ENCODE results near the gene HAVCR2. TPM values are rescaled to one million over a fixed set of nuclear protein-coding genes. Genes with fewer than 3 reads are reported as not detected.

HAVCR2 gene
- total RNA-seq, 1 experiment from 2014 or later, result not detected

DNA sequence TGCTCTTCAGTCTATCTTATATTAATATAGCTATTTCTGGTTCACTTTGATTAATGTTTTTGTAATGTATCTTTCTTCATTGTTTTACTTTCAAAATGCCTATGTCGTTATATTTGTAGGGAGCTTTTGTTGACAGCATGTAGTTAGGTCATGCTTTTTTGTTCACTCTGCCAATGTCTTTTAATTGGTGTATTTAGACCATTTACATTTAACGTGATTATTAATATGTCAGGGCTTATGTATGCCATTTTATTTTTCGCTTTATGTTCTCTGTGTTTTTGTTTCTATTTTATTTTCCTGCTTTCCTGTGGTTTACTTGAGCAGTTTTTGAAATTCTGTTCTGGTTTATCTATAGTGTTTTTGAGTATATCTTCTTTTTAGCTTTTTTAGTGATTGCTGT lies 46.5 kb upstream of the HAVCR2 start:
- Histone ChIP-seq H3K9ac (ENCODE audit: extremely low read depth, insufficient read length, low read length) (no peak overlapping the region), H2BK5ac (ENCODE audit: insufficient read length, low read length) (no peak overlapping the region), H3K14ac (ENCODE audit: insufficient read depth, low read length) (no peak overlapping the region), H4K91ac (ENCODE audit: insufficient read length, low read depth, low read length) (no peak overlapping the region), H3K4ac (ENCODE audit: low read depth, low read length) (no peak overlapping the region), H3K27me3 (ENCODE audit: insufficient read depth, low read length) (no peaks in the 10 kb centered on the region), H3K4me1 (ENCODE audit: insufficient read depth, low read length) (no peaks in the 10 kb centered on the region), H2AK5ac (ENCODE audit: insufficient read length, low read length) (no peak overlapping the region), H4K8ac (replicated peaks; ENCODE audit: insufficient read length, low read depth, low read length) (no peak overlapping the region), H2BK15ac (ENCODE audit: low read depth, low read length) (no peak overlapping the region), H3K79me1 (ENCODE audit: insufficient read depth, low read depth, low read length, poor library complexity, severe bottlenecking) (no peaks in the 10 kb centered on the region), H2AFZ (ENCODE audit: low read length) (no peak overlapping the region), H4K20me1 (ENCODE audit: control insufficient read depth, insufficient read depth, insufficient read length) (no peaks in the 10 kb centered on the region), H3K79me2 (ENCODE audit: insufficient read depth, low read length) (no peaks in the 10 kb centered on the region), H3K23ac (ENCODE audit: insufficient read length, low read depth, low read length) (no peak overlapping the region), H3K18ac (ENCODE audit: insufficient read length, low read depth, low read length) (no peak overlapping the region), H3K27ac (ENCODE audit: insufficient read length, low read depth, low read length) (no peak overlapping the region), H3K56ac (ENCODE audit: insufficient read length, low read depth, low read length) (no peak overlapping the region), H4K5ac (ENCODE audit: insufficient read length, low read depth, low read length) (no peak overlapping the region), H2BK20ac (ENCODE audit: low read depth, low read length, poor library complexity, severe bottlenecking) (no peak overlapping the region), H3K4me2 (ENCODE audit: insufficient read depth, insufficient read length, low read length) (no peak overlapping the region), H3K9me3 (ENCODE audit: control insufficient read depth, low read depth, low read length) (no peaks in the 10 kb centered on the region), H3T11ph (ENCODE audit: low read length) (no peak overlapping the region), H3K23me2 (ENCODE audit: insufficient read length, low read depth, low read length, poor library complexity, severe bottlenecking) (no peaks in the 10 kb centered on the region), H2BK120ac (ENCODE audit: low read depth, low read length, poor library complexity, severe bottlenecking) (no peak overlapping the region), H2BK12ac (ENCODE audit: insufficient read length, low read depth, low read length) (no peak overlapping the region)
- H3K27me3 Mint-ChIP-seq (ENCODE audit: low read depth), result no peaks in the 10 kb centered on the region
- TF ChIP-seq, protein P1, sequence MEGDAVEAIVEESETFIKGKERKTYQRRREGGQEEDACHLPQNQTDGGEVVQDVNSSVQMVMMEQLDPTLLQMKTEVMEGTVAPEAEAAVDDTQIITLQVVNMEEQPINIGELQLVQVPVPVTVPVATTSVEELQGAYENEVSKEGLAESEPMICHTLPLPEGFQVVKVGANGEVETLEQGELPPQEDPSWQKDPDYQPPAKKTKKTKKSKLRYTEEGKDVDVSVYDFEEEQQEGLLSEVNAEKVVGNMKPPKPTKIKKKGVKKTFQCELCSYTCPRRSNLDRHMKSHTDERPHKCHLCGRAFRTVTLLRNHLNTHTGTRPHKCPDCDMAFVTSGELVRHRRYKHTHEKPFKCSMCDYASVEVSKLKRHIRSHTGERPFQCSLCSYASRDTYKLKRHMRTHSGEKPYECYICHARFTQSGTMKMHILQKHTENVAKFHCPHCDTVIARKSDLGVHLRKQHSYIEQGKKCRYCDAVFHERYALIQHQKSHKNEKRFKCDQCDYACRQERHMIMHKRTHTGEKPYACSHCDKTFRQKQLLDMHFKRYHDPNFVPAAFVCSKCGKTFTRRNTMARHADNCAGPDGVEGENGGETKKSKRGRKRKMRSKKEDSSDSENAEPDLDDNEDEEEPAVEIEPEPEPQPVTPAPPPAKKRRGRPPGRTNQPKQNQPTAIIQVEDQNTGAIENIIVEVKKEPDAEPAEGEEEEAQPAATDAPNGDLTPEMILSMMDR (conservative IDR thresholded peaks at IDR 0.05), result no peak
- no peak for DNase-seq
- no peaks in the 10 kb centered on the region for H3K36me3 Mint-ChIP-seq (ENCODE audit: insufficient read depth in 1 of 3, low read depth in 3 of 3)
- H3K4me3 Mint-ChIP-seq, result no peak overlapping the region
- no peak overlapping the region for H3K27ac Mint-ChIP-seq
- WGBS (ENCODE audit: extremely low coverage, insufficient read length, low lambda C conversion rate), result no CpG with 5 or more reads among the region's 3 CpGs
- H3K4me1 Mint-ChIP-seq, result no peaks in the 10 kb centered on the region
- no peaks in the 10 kb centered on the region for H3K9me3 Mint-ChIP-seq
